ENCODE results near the gene PIEZO1.
A peak's percentile ranks its signal among the peaks of the same experiment; 100 is the strongest.

Gene PIEZO1

DNA sequence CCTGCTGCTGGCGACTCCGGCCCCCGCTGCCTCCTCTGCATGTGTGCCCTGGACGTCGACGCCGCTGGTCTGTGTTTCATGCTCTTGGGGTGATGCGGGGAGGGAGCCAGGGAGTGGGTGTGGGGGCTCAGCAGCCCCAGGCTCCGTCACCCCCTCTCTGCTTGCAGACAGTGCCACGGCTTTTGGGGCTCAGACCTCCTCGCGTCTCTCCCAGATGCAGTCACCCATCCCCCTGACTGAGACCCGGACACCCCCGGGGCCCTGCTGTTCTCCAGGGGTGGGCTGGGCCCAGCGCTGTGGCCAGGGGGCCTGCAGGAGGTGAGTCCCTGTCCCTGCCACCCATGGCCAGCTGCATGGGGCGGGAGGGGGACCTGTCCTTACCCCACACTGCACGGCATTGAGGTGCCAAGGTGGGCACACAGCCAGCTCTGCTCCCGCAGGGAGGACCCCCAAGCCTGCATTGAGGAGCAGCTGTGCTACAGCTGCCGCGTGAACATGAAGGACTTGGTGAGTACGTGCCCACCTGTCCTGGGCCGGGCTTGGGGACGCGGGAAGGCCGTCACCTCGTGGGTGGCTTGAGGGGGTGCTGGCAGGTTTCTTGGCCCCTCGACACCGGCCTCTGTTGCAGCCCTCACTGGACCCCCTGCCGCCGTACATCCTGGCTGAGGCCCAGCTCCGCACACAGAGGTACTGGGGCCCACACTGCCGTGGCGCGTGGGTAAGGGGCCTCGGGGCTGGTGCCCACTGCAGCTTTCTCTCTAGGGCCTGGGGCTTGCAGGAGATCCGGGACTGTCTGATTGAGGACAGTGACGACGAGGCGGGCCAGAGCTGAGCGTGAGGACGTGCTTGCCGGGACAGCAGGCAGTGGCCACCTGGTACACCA is 70.4 kb downstream of the PIEZO1 start:
- no peak for DNase-seq

- DNase-seq, result no peak
These were observed 71.2 kb downstream of the PIEZO1 start for GRCh38 chr16:88713568-88714419.

DNA sequence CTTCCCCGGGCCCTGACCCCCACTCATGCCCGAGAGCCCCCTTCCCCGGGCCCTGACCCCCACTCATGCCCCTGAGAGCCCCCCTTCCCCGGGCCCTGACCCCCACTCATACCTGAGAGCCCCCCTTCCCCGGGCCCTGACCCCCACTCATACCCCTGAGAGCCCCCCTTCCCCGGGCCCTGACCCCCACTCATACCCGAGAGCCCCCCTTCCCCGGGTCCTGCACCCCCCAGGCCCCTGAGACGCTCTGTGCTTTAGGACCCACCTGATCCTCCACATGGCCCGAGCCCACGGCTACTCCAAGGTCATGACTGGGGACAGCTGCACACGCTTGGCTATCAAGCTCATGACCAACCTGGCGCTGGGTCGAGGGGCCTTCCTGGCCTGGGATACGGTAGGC is 72.0 kb downstream of the PIEZO1 start:
- no peak for DNase-seq

GRCh38 chr16:88712362-88712979 is 72.5 kb downstream of the PIEZO1 start:
- no peak for DNase-seq

DNA sequence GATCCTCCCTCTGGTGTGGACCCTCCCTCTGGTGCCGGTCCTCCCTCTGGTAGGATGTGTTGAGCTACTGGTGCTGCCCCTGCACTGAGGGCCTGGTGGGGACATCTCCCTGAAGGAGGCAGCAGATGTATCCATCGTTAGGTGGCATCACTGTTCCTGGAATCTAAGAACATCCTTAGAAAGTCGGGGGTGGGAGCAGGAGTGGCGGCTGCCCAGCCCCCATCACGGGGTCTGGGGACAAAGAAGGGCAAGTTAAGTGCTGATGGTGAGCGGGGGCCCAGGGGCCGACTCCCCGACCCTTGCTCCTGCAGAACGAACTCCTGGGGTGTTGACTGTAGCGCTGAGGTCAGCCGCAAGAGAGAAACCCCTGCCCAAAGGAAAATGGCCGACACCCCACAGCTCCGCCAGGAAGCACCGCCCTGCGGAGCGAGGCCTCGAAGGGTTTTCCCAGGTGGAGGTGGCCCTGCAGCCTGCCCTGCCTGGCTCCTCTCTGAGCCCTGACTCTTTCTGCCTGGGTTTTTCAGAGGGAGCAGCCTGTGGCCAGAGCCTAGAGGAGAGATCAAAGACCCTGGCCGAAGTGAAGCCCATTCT is 73.2 kb downstream of the PIEZO1 start:
- no peak for DNase-seq

GRCh38 chr16:88710556-88710955 is 74.5 kb downstream of the PIEZO1 start:
- no peak for DNase-seq

DNA sequence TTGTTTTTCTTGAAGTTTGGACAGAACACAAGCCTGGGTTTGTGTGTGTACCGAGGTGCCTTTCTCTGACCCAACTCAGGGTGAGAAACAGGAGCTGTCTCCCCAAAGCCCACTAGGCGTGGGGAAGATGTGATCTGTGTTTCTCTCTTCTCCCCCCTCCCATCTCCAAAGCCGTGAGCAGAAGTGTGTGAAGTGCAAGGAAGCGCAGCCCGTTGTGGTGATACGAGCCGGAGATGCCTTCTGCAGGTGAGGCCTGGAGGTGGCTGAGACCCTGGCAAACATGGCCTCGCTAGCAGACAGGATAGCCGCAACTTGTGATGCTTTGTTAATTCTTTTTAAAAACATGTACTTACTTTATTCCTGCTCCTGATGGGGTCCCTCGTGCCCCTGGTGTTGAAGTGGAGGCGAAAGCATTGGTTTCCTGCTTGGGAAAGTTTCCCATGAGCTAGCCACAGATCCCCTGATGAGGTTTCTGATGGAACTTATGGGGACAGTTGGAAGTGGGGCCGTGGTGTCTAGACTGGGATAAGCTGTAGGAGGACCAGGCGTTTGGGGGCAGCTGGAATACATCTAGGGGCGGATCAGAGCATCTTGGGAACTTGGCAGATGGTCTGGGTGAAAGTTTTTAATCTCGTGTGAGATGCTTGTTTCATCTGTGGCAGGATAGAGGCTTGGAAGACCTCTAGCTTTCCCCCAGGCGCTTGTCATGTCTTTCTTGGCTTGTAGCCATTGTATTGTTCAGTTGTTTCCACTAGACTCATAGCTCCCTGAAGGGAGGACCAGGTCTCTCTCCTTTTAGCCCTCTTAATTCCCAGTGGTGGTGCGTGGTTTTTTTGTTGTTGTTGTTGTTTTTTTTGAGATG is 77.8 kb downstream of the PIEZO1 start:
- DNase-seq, result no peak

- peak; percentile 33 for DNase-seq
These were observed 78.6 kb downstream of the PIEZO1 start, which contains the start of the genes CTU2 and RNF166 for GRCh38 chr16:88706229-88706964. Gene CTU2 (plus strand): TSS chr16:88706503. CDS start chr16:88706531, 28 bp downstream. Gene RNF166 (minus strand): TSS chr16:88706408. CDS start chr16:88706325, 83 bp downstream.

DNA sequence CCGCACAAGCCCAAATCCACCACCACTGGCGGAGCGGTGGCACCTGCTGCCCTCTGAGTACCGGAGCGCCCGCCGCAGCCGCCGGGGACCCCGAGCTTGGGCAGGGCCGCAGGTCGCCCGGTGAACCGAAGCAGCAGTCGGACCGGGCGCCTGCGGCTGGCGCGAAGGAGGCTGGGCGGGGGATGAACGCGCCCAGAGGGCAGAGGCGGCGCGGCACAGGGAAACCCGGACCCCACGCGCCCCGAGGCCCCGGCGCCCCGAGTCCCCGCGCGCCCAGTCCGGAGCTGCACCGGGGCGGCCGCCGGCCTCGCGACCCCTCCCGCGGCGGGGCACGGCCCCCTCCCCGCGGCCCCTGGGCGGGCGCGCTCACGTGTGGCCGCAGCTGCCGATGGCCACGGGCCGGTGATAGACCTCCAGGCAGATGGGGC is 79.2 kb downstream of the PIEZO1 start:
- no peak for DNase-seq

GRCh38 chr16:88705076-88705684 is 79.8 kb downstream of the PIEZO1 start:
- no peak for DNase-seq

GRCh38 chr16:88703486-88704309 is 81.3 kb downstream of the PIEZO1 start:
- no peak for DNase-seq

DNA sequence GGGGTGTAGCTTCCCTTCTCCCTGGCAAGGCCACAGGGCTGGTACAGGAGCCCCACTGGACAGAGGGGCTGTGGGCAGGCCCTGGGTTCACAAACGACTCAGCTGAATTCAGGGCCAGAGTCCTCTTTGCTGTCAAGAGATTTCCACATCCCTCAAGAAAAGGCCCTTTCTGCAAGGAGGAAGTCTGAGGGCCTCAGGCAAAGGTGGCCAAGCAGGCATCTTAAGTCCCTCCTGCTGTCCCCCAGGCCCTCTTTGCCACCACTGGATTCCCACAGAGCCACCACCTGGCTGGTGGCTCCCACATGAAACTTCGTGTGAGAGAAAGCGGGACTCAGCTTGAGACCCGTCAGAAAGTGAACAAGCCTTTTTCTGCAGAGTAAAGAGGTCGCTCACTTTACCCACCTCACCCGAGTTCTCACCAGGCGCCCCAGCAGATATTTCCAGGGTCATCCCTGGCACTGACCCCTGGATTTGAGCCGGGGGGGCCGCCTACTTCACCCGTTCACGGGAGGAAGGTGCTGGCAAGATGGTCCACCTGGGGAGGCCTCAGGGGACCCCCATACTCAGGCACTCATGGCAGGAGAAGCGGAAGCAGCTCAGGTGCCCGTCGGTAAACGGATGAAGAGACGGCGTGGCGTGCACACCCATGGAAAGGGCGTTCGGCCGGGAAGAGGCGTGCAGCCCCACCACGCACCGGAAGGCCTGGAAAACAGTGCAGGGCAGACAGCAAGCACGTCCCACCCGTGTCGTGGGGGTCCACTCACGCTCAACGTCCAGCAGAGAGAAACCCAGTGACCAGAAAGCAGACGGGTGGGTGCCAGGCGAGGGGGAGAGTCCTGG is 82.4 kb downstream of the PIEZO1 start:
- DNase-seq, result no peak

DNA sequence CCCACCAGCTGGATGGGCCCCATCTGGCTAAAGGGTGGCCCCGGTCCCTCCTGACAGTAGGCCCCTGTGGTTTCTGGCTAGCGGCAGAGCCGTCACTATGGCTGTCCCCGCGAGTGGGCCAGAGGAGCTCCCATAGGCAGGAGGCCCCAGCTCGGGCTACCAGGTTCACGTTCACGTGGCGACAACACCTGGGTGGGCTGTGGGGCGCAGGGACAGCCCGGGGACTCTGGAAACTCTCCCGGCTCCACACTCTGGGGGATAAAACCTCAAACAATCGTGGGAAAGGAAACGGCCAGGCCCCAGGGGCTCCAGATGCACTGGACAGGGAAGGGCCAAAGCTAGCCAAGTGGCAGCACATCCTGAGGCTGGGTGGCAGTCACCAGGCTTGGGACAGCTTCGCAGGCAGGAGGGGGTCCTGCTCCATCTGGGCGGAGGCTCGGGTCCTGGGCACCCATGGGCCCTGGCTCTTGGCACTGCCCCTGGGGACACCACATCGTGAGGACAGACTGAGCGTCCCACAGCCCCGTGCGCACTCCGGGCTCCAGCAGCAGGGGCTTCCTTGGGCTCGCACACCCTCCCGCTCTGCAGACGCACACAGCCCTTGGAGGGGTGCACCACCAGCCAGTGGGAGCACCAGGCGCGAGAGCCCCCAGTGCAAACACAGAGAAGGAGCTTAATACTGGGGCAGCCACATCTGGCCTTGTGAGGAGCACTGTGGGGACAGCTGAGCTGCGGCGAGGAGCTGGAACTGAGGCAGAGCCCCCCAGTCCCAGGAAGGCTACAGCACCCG is 83.2 kb downstream of the PIEZO1 start:
- DNase-seq, result no peak

DNA sequence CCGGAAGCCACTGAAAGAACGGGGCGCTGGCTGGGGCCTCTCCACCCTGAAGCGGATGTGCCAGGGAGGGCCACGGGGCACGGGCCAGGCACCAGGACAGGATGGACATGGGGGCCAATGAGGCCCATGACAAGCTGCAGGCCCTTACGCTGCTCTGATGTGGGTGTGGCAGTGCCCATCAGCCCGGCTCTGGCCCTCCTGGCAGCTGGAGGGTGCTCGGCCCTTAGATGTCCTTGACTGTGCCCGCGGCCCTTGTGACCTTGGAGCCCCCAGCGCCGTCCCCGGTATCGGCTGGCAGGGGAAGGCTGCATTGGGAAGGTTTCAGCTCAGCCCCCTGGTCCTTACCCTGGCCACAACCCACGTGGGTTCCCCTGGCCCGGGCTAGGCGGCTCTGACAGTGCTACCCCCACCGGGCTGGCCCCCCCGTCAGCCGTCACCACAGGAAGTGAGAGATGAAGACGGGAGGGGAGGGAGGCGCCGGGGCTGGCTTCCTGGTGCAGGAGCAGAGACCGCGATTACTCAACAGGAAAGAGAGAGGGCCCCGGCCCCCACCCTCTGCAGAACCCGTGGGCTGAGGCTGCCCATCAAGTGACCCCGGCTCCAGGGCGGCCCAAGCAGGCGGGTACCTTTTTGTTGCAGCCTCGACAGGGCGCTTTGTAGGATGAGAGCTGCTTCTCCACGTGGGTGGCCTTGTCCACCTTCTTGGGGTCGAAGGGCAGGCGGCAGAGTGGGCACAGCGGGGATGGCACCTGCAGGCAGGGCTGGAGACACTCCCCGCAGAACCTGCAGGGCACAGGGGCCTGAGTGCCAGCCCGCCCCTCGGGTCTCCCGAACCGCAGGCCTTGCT is 84.2 kb downstream of the PIEZO1 start:
- no peak for DNase-seq

- DNase-seq, result no peak
These were observed 84.7 kb downstream of the PIEZO1 start for GRCh38 chr16:88700322-88700635.

- DNase-seq, result no peak
These were observed 85.8 kb downstream of the PIEZO1 start for GRCh38 chr16:88699180-88699579.

GRCh38 chr16:88698646-88699045 is 86.4 kb downstream of the PIEZO1 start:
- DNase-seq, result no peak
